Measurements from ENCODE around the gene SPHK1.

SPHK1 gene

DNA sequence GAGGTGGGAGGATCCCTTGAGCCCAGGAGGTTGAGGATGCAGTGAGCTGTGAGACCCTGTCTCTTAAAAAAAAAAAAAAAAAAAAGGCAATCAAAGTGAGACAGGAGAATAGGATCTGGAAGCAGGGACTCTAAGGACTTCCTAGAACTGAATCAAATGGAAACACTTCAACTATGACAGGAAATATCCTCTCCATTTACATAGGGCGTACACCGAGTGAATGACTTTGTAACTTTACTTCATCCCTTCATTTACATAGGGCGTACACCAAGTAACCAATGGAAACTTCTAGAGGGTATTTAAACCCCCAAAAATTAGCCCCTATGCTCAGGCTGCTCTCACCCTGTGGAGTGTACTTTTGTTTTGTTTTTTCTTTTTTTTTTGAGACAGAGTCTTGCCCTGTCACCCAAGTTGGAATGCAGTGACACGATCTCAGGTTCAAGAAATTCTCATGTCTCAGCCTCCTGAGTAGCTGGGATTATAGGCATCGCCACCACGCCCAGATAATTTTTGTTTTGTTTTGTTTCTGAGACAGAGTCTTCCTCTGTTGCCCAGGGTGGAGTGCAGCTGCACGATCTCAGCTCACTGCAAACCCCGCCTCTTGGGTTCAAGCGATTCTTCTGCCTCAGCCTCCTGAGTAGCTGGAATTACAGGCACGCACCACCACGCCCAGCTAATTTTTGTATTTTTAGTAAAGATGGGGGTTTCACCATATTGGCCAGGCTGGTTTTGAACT is 21.1 kb upstream of the SPHK1 start:
- no peak for DNase-seq (ENCODE audit: low read depth in 2 of 2)

DNA sequence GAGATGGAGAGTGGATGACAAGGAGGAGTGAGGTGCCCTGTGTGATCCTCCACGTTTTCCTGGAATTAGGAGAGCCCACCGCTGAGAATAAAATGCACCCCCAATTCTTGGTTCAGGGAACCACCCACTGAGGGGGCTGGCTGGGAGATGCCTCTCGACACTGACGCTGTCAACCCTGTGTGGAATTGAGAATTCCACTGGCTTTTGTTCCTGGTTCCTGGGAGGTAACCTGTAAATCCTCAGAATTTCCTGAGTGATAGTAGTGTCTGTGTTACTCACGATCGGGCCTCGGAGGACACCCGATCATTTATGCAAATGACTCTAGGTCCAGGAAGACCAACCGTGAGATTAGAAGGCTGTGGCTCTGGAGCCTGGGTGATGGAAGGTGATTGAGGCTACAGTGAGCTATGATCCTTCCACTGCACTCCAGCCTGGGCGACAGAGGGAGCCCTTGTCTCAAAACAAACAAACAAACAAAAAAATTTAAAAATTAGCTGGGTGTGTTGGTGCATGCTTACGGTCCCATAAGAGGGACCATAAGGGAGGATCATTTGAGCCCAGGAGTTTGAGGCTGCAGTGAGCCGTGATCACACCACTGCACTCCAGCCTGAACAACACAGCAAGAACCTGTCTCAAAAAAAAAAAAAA is 19.0 kb upstream of the SPHK1 start:
- DNase-seq (ENCODE audit: low read depth in 2 of 2) = no peak

DNA sequence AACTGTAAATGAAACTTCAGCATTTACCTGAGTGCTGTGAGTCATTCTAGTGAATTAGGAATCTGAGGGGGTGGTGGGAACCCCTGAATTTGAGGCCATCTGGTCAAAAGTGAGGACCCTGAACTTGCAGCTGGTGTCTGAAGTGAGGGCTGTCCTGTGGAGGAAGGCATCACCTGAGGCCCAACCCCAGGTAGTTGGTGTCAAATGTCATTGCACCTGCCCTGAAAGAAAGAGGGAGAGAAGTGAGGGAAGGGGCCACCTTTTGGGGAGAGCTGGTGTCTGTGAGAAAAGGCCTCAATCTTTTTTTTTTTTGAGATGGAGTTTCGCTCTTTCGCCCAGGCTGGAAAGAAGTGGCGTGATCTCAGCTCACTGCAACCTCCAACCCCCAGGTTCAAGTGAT is 18.2 kb upstream of the SPHK1 start:
- DNase-seq (ENCODE audit: low read depth in 2 of 2) = no peak

DNA sequence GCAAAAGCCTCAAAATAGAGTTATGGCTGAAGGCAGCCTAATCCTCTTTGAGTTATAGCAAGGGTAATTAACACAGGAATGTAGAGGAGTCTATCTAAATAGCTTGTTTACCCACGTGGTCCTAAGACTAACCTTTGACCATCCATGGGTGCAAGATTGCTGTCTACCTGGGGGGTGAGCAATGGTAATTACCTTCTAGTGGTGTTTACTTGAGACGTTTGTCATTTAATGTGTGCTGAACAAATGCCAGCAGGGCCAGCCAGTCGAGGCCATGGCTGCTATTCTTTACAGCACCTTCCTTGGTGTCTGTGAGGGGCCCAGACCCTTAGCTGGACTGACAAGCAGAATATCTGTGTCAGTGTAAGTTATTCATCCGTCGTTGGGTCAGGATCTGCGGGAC is 16.8 kb upstream of the SPHK1 start:
- no peak for DNase-seq (ENCODE audit: low read depth in 2 of 2)

DNA sequence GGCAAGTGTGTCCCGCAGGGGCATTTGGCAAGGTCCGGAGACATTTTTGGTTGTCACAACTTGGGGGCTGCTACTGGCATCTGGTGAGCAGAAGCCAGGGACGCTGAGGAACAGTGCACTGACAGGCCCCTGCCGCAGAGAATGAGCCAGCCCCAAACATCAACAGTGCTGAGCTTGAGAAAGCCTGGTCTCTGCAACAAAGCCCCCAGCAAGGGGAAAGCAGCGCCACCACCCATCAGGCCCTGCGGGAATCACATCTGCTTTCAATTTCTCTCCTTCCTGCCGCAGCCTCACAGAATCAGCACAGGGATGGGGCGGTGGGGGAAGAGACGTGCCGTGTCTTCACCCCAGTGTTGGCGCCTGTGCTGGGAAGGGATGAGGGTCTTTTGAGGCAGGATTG is 15.9 kb upstream of the SPHK1 start:
- DNase-seq (ENCODE audit: low read depth in 2 of 2) = no peak

DNA sequence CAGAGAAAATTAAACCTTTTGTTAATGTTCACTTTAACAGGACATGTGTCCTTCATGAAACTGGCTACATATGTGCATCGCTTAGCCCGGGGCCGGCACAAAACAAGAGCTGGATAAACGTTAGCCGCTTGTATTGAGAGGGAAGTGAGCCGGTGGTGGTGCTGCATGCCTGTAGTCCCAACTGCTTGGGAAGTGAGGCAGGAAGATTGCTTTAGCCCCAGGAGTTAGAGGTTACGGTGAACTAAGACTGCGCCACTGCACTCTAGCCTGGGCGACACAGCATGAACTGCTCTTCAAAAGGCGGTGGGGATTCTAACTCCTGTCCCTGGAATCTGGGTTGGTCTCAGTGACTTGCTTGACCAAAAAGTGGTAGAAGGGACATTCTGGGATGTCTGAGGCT is 15.0 kb upstream of the SPHK1 start:
- no peak for DNase-seq (ENCODE audit: low read depth in 2 of 2)

DNA sequence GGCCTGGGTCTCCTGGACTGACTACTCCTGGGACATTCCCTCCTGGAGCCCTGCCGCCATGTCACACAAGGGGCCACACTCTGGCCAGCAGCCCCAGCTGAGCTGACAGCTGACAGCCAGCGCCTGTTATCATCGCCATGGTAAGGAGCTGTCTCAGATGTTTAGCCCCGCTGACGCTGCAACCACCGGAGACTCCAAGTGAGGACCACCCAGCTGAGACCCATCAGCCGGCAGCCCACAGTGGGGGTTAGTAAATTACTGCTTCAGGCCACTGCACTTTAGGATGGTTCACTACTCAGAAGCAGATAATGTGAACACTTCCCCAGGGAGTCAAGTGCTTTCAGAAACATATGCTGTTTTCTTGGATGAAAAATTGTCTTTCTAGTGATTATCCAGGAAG is 14.6 kb upstream of the SPHK1 start:
- DNase-seq (ENCODE audit: low read depth in 2 of 2) = no peak

DNA sequence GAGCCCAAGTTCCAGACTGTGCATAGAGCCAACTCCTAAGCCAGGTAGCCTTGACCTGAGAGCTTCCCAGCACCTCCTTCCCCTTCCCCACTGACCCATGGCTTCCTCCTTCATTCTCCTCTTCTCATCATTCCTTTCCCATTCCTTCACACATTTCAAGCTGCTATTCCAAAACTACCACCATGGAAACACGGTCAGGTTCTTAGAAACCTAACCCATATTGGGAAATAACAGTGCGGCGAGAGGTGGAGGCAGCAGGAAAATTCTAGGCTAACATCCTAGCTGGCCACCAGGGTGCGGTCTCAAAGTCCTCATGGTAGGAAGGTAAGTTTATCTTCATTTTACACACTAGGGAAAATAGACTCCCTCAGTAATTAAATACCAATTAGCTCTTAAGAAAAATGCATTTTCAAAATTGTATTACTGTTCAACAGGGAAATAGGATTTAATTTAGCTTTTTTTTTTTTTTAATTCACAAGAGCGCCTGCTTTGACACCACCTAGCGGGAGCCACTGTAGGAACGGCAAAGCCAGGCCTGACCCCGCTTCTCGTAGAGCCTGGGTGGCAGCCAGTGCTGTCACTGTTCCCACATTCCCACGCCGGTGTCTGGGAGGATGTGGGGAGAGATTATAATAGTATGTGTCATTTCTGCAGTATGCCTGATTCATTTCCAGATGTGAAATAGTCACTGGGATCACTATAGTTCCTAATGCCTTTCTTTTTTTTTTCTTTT is 14.0 kb upstream of the SPHK1 start:
- DNase-seq (ENCODE audit: low read depth in 2 of 2) = no peak

DNA sequence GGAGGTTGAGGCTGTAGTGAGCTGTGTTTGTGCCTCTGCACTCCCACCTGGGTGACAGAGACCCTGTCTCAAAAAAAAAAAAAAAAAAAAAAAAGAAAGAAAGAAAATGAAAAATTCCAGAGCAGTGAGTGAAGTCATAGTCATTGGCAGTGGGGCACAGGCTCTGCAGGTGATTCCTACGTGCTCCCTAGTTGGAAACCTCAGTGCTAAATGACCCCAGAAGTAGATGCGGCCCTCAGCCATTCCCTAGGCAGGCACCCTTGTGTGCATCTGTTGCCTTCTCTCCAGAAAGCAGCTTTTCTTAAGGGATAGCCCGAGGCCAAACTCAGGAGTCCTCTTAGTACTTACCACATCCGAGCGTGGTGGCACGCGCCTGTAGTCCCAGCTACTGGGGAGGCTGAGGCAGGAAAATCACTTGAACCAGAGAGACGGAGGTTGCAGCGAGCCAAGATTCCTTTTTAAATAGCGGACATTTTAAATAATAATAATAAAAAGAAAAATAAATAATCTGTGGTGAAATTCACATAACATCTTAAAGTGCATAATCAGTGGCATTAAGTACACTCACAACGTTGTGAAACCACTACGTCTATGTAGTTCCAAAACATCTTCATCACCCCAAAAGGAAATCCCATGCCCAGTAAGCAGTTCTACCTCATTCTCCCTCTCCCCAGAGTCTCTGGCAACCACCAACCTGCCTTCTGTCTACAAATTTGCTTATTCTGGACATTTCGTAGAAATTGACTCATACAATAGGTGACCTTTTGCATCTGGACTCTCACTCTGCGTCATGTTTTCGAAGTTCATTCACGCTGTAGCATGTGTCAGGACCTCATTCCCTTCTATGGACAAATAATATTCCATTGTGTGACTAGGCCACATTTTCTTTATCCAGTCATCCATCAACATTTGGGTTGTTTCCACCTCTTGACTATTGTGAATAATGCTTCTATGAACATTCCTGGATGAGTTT is 12.5 kb upstream of the SPHK1 start:
- no peak for DNase-seq (ENCODE audit: low read depth in 2 of 2)

DNA sequence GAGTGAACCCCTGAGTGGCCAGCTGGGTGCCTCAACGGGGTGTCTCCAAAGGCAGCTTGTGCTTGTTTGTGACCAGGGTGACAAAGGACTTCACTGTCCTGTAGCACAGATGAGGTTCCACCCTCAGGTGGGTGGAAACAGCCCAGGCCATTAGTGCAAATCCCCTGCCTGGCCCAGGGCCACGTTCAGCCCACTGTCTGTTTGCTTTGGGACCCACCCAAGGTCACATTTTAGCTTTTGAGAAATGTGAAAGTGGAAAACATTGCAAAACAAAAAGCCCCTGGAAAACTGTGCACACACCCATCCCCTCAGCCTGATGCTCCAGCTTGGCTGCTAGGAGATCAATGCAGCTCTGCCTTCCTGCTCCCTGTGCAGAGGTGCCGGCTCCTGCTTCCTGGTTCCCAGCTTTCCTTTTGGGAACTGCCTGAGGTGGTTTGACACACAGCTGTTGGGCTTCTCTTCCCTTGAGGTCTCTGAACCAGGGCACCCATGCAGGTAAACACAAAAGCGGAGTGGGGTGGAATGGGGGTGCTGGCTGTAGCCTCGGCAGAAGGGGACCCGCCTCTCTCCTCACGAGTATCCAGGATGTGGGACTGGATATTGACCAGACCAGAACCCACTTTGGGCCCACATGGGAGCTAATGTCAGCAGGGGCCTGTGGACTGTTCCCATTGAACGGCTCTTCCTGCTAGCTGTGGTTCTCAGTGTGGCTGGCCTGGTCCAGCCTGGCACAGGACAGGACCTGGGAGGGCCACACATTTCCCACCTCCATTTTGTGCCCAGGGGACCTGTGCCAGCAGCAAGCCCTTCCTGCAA is 7.9 kb upstream of the SPHK1 start:
- no peak for DNase-seq (ENCODE audit: low read depth in 2 of 2)

DNA sequence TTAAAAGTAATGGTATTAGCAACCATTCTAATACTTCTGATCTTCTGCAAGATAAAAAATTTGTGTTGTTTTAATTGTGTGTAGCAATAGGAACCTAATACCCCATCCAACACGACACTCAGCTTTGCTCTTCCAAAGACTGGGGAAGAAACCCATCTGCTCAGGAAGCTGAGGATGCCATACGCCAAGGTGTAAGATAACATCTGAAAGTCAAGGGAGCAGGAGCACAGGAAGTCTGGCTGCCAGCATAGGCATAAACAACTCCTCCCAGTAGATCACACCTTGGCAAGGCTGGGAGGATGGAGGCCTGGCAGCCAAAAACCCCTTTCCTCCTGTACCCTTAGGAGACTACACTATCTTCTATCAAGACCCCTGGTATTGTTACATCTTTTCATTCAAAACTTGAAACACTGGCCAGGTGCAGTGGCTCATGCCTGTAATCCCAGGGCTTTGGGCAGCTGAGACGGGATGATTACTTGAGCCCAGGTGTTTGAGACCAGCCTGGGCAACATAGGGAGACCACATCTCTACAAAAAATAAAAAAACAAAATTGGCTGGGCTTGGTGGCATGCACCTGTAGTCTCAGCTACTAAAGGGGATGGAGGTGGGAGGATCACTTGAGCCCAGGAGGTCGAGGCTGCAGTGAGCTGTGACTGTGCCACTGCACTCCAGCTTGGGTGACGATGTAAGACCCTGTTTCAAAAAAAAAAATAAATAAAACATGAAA is 5.7 kb upstream of the SPHK1 start:
- no peak for DNase-seq (ENCODE audit: low read depth in 2 of 2)

DNA sequence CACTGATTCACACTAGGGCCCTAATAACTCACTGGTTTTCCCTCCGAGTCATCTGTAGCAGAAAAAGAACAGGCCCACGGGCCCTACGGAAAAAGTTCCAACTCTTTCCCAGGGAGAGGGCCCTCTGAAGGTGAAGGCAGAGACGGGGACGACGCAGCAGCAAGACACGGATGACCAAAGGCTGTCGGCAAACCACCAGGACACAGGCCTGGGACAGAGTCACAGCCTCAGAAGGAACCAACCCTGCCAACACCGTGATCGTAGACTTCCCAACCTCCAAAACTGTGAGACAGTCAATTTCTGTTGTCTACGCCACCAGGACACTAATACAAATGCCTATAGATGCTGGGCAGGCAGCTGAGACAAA is 5.2 kb upstream of the SPHK1 start:
- DNase-seq (ENCODE audit: low read depth in 2 of 2) = no peak

DNA sequence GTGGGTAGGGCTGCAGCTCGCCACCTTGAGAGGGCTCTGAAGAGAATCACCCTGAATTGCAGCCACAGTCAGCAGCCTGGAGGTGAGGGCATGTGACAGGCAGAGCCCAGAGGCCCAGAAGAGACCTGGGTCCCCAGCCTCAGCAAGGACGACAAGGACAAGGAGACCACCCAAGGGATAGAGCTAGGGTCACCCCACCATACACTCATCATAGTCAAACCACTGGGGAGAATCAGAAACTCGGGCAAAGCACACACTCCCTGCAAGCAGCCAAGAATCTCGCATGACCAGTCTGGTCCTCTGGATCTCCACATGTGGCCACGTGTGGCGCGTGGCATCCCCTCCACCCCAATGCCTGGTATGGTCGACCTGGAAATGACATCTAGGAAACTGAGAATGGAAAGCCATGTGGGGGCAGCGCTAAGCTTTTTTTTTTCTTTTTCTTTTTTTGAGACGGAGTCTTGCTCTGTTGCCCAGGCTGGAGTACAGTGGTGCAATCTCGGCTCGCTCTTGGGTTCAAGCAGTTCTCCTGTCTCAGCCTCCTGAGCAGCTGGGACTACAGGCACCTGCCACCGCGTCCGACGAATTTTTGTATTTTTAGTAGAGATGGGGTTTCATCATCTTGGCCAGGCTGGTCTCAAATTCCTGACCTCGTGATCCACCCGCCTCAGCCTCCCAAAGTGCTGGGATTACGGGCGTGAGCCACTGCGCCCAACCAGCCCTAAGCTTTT is 4.6 kb upstream of the SPHK1 start:
- DNase-seq (ENCODE audit: low read depth in 2 of 2) = no peak

DNA sequence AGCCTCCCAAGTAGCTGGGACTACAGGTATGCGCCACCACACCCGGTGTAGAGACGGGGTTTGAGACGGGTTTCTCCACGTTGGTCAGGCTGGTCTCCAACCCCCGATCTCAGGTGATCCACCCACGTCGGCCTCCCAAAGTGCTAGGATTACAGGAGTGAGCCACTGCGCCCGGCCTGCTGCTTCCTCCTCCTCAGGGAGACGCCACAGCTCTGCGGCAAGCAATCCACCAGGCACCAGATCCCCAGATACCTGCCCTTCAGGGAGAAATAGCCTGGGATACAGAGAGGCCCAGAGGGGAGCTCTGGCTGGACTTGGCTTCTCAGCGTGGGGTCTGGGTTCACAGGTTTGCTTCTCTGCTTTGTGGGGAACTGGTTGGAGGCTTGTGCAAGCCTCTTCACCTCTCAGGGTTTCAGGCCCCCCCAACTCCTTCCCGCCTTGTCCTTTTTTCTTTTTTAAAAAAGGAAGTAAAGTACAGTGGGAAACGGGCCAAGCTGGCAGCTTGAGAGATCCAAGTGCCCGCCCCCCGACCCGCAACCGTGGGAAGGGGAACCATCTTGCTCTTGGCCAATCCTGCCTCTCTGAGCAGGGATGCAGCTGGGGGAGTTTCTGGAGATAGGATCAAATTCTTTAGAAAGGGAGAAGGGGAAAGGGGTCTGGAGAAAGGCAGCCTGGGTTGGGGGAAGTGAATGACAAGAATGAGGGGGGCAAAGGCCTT is 2.6 kb upstream of the SPHK1 start:
- no peak for DNase-seq (ENCODE audit: low read depth in 2 of 2)

DNA sequence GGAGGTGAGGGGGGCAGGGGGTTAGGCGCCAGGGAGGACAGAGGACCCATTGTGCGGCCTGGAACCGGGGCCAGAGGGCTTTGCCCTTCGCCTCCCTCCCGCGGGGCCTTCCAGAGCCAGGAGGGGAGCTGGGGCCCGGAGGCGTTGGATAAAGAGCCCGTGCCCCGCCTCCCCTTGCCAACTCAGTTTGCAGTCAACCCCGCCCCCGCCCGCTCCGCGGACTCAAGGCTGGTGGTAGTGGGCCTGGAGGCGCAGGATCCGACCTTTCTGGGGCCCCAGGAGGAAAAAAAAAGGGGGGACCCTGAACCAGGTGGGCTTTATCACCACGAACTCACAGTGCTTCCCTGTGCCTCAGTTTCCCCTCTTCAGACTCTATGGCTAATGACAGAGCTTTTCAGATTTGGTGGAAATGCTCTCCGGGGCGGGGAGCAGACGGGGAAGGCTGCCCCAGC is 2.0 kb upstream of the SPHK1 start:
- DNase-seq (ENCODE audit: low read depth in 2 of 2) = no peak

DNA sequence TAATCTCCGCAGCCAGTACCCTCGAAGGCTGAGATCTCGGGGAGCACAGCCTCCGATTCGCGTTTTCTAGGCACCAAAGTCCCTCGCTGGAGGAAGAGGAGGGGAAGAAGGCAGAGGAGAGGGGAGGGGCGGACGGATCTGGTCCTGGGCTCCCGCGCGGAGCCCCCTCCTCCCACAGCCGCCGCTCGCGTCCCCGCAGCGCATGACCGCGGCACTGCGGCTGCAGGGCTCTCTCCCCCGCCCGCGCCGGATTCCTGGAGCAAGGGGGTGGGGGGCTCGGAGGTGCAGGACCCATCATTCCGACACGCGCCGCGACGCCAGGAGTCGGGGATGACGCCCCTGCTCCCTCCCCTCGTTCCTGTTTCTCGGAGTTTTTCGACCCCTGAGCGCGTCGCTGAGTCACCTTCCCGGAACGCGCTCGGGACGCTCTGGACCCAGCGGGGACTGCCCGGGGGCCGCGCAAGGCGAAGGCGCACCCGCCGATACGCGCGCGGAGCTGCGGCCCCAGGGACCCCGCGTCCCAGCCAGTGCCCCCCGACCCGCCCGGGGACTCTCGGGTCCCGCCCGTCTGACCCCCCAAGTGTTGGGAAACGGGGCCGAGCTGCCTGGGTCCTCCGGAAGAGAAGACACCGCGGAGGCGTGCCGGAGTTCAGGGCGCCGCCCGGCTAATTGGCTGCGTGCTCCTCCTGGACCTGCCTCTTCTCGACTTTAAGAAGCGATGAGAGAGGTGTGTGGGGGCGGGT is 1.4 kb upstream of the SPHK1 start:
- peak; percentile 27 to 39 for DNase-seq (ENCODE audit: low read depth in 2 of 2)

DNA sequence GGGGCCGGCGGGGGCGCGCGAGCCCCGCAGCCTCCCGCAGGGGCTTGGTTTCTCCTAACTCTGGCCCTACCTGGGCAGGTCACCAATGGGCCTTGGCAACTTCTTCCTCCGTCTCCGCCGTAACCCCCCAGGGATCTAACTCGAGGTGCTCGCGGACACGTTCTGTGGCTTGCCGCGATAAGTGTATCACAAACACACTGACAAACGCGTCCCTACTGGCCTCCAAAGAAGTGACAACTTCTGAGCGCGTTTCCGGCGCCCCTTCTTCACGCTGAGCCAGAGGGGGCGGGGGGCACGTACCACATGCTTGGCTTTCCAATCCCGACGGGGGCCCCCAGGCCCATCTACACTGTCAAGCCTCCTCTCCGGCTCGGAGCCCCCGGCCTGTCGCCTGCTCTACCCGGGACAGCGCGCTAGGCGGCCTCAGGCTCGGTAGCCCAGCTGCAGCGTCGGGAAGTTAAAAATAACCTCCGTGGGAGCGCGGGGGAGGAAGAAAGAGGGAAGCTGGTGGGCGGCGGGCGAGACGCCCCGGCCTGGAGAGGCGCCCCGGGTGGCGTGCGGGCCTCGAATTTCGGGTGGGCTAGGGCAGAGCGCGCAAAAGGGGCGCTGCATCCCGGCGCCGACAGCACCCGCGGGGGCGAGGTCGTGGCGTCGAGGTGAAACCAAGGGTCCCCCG is 725 bp upstream of the SPHK1 start:
- no peak for DNase-seq (ENCODE audit: low read depth in 2 of 2)

All from stimulated activated CD8-positive, alpha-beta memory T cell treated with anti-CD3 and anti-CD28 coated beads, Interleukin-2, amount 100 ng/mL, for 1 hour (primary cell).